ENCODE results near the gene FKRP.

The FKRP gene

DNA sequence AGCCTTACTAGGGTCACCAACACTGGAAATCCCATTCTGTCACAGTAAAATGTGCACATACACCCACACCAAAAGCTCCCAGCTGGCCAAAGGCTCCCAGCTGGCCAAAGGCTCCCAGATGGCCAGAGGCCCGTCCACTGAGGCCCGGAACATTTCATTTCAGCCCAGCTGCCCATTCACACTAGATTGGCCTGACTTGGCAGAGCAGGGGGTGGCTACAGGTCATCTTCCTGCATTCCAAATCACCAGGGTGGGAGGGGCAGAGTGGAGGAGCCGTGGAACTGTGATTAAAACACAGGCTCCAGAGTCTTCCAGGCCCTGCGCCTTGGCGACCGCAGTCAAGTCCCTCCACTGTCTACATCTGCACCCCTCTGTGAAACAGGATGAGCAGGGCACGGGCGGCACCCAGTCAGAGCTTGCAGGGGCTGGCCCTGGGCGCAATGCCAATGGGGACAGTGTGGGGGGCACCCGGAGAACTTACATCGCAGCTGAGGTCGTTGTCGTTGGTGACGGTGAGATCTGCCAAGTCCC lies 18.8 kb upstream of the FKRP start:
- Histone ChIP-seq H3K4me1 (ENCODE audit: insufficient read depth, low read length) (no peaks in the 10 kb centered on the region), H3K36me3 (ENCODE audit: insufficient read depth, low read length) (peaks cover 95% of the 10 kb centered on the region), H3K27ac (ENCODE audit: low read depth, low read length) (0 out of 2 replicates have a peak overlapping the region, but pooled peaks have one; percentile 25), H3K9me3 (ENCODE audit: insufficient read depth, low read depth, low read length) (no peaks in the 10 kb centered on the region), H3K27me3 (ENCODE audit: insufficient read depth, low read length) (no peaks in the 10 kb centered on the region), H3K4me3 (ENCODE audit: low read length) (no peak overlapping the region), H3K9ac (ENCODE audit: low read depth, low read length) (no peak overlapping the region)
- WGBS: 96% methylated on average over 14 of the region's 14 CpGs

DNA sequence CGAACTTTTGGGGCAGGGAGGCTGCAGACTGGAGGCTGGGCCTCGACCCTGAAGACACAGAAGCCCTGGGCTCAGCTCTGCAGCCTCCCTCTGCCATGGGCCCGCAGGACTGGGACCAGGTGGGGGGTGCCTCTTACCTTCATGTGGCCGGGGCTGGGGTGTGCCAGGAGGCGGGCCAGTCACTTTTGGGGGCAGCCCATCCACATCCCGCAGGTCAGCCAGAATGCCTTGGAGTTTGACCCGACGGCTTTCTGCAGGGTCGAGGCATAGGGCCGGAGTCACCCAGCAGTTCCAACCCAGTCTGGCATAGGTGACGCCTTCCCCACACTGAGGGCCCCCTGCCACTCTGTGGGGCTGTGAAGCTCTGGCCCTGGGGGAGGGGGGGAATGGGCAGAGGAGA lies 18.1 kb upstream of the FKRP start:
- no peaks in the 10 kb centered on the region for H3K9me3 ChIP-seq (ENCODE audit: insufficient read depth, low read depth, low read length)
- peaks cover 95% of the 10 kb centered on the region for H3K36me3 ChIP-seq (ENCODE audit: insufficient read depth, low read length)
- no peak overlapping the region for H3K27ac ChIP-seq (ENCODE audit: low read depth, low read length)
- 94% methylated on average over 11 of the region's 11 CpGs for WGBS
- no peak overlapping the region for H3K9ac ChIP-seq (ENCODE audit: low read depth, low read length)
- H3K27me3 ChIP-seq (ENCODE audit: insufficient read depth, low read length): no peaks in the 10 kb centered on the region
- H3K4me3 ChIP-seq (ENCODE audit: low read length): no peak overlapping the region
- H3K4me1 ChIP-seq (ENCODE audit: insufficient read depth, low read length): no peaks in the 10 kb centered on the region

DNA sequence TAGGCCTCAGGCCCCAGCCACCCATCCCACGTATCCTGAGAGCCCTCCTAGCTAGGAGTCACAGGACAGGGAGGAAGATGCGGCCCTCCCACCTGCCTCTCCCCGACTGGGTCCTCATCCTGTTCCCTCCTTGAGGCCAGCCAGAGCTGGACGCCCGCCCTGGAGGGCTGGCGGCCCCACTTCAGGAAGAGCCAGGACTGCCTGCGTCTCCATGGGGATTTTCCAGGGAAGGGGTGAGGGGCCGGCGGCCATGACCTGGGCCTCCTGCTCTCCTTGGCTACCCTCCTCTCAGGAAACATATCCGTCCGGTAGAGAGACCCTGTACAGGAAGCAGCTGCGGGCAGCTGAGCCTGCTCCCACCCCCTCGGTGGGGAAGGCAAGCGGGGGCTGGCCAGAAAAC lies 17.6 kb upstream of the FKRP start:
- Histone ChIP-seq H3K4me3 (ENCODE audit: low read length) (no peak overlapping the region), H3K36me3 (ENCODE audit: insufficient read depth, low read length) (peaks cover 95% of the 10 kb centered on the region), H3K27ac (ENCODE audit: low read depth, low read length) (no peak overlapping the region), H3K27me3 (ENCODE audit: insufficient read depth, low read length) (no peaks in the 10 kb centered on the region), H3K4me1 (ENCODE audit: insufficient read depth, low read length) (no peaks in the 10 kb centered on the region), H3K9ac (ENCODE audit: low read depth, low read length) (no peak overlapping the region), H3K9me3 (ENCODE audit: insufficient read depth, low read depth, low read length) (no peaks in the 10 kb centered on the region)
- WGBS: 95% methylated on average over 14 of the region's 14 CpGs

GRCh38 chr19:46728693-46729339 lies 17.0 kb upstream of the FKRP start:
- Histone ChIP-seq H3K4me1 (ENCODE audit: insufficient read depth, low read length) (no peaks in the 10 kb centered on the region), H3K9me3 (ENCODE audit: insufficient read depth, low read depth, low read length) (no peaks in the 10 kb centered on the region), H3K27ac (ENCODE audit: low read depth, low read length) (no peak overlapping the region), H3K36me3 (ENCODE audit: insufficient read depth, low read length) (peaks cover 95% of the 10 kb centered on the region), H3K4me3 (ENCODE audit: low read length) (no peak overlapping the region), H3K27me3 (ENCODE audit: insufficient read depth, low read length) (no peaks in the 10 kb centered on the region), H3K9ac (ENCODE audit: low read depth, low read length) (no peak overlapping the region)
- WGBS: 68% methylated on average over 20 of the region's 20 CpGs

GRCh38 chr19:46729696-46730095 lies 16.2 kb upstream of the FKRP start:
- no peaks in the 10 kb centered on the region for H3K9me3 ChIP-seq (ENCODE audit: insufficient read depth, low read depth, low read length)
- no peak overlapping the region for H3K4me3 ChIP-seq (ENCODE audit: low read length)
- no peak overlapping the region for H3K27ac ChIP-seq (ENCODE audit: low read depth, low read length)
- no peaks in the 10 kb centered on the region for H3K27me3 ChIP-seq (ENCODE audit: insufficient read depth, low read length)
- no peaks in the 10 kb centered on the region for H3K4me1 ChIP-seq (ENCODE audit: insufficient read depth, low read length)
- no peak overlapping the region for H3K9ac ChIP-seq (ENCODE audit: low read depth, low read length)
- WGBS: 93% methylated on average over 7 of the region's 7 CpGs
- peaks cover 94% of the 10 kb centered on the region for H3K36me3 ChIP-seq (ENCODE audit: insufficient read depth, low read length)

DNA sequence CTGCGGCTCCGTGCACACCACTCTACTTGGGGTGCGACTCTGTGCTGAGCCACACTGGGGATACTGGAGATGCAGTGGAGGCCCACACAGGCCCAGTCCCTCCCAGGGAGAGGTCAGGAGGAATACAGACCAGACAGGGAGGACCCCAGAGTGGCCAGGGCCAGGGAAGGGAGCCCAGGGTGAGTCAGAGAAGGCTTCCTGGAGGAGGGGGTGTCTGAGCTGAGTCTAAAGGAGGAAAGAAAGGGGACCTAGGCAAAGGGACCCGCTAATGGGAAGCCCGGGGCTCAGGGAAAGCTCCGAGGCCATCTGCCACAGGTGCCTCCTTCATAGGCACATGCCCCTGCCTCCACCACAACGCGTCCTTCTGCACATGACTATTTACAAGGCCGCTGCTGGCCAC lies 15.7 kb upstream of the FKRP start:
- Histone ChIP-seq H3K36me3 (ENCODE audit: insufficient read depth, low read length) (peaks cover 93% of the 10 kb centered on the region), H3K27ac (ENCODE audit: low read depth, low read length) (no peak overlapping the region), H3K9ac (ENCODE audit: low read depth, low read length) (no peak overlapping the region), H3K27me3 (ENCODE audit: insufficient read depth, low read length) (no peaks in the 10 kb centered on the region), H3K4me1 (ENCODE audit: insufficient read depth, low read length) (no peaks in the 10 kb centered on the region), H3K4me3 (ENCODE audit: low read length) (no peak overlapping the region), H3K9me3 (ENCODE audit: insufficient read depth, low read depth, low read length) (no peaks in the 10 kb centered on the region)
- 95% methylated on average over 9 of the region's 9 CpGs for WGBS

- H3K4me1 ChIP-seq (ENCODE audit: insufficient read depth, low read length): no peaks in the 10 kb centered on the region
- H3K9me3 ChIP-seq (ENCODE audit: insufficient read depth, low read depth, low read length): no peaks in the 10 kb centered on the region
- H3K4me3 ChIP-seq (ENCODE audit: low read length): no peak overlapping the region
- no peak overlapping the region for H3K27ac ChIP-seq (ENCODE audit: low read depth, low read length)
- peaks cover 92% of the 10 kb centered on the region for H3K36me3 ChIP-seq (ENCODE audit: insufficient read depth, low read length)
- 95% methylated on average over 14 of the region's 14 CpGs for WGBS
- no peak overlapping the region for H3K9ac ChIP-seq (ENCODE audit: low read depth, low read length)
- no peaks in the 10 kb centered on the region for H3K27me3 ChIP-seq (ENCODE audit: insufficient read depth, low read length)
These were observed 15.3 kb upstream of the FKRP start for GRCh38 chr19:46730595-46730994.

GRCh38 chr19:46731007-46731501 lies 14.8 kb upstream of the FKRP start:
- peaks cover 89% of the 10 kb centered on the region for H3K36me3 ChIP-seq (ENCODE audit: insufficient read depth, low read length)
- H3K27me3 ChIP-seq (ENCODE audit: insufficient read depth, low read length): no peaks in the 10 kb centered on the region
- WGBS: 86% methylated on average over 14 of the region's 14 CpGs
- no peak overlapping the region; the same call in 1 of the 2 replicates for H3K9ac ChIP-seq (ENCODE audit: low read depth, low read length)
- no peak overlapping the region for H3K27ac ChIP-seq (ENCODE audit: low read depth, low read length)
- H3K4me1 ChIP-seq (ENCODE audit: insufficient read depth, low read length): no peaks in the 10 kb centered on the region
- no peaks in the 10 kb centered on the region for H3K9me3 ChIP-seq (ENCODE audit: insufficient read depth, low read depth, low read length)
- H3K4me3 ChIP-seq (ENCODE audit: low read length): no peak overlapping the region

GRCh38 chr19:46731584-46731983 lies 14.3 kb upstream of the FKRP start:
- Histone ChIP-seq H3K27ac (ENCODE audit: low read depth, low read length) (no peak overlapping the region), H3K27me3 (ENCODE audit: insufficient read depth, low read length) (no peaks in the 10 kb centered on the region), H3K9ac (ENCODE audit: low read depth, low read length) (no peak overlapping the region), H3K4me3 (ENCODE audit: low read length) (no peak overlapping the region), H3K4me1 (ENCODE audit: insufficient read depth, low read length) (no peaks in the 10 kb centered on the region), H3K9me3 (ENCODE audit: insufficient read depth, low read depth, low read length) (no peaks in the 10 kb centered on the region), H3K36me3 (ENCODE audit: insufficient read depth, low read length) (peaks cover 89% of the 10 kb centered on the region)
- 91% methylated on average over 14 of the region's 14 CpGs for WGBS

GRCh38 chr19:46732172-46732938 lies 13.5 kb upstream of the FKRP start:
- Histone ChIP-seq H3K4me3 (ENCODE audit: low read length) (no peak overlapping the region), H3K36me3 (ENCODE audit: insufficient read depth, low read length) (peaks cover 89% of the 10 kb centered on the region), H3K9ac (ENCODE audit: low read depth, low read length) (no peak overlapping the region), H3K9me3 (ENCODE audit: insufficient read depth, low read depth, low read length) (no peaks in the 10 kb centered on the region), H3K27me3 (ENCODE audit: insufficient read depth, low read length) (no peaks in the 10 kb centered on the region), H3K27ac (ENCODE audit: low read depth, low read length) (no peak overlapping the region), H3K4me1 (ENCODE audit: insufficient read depth, low read length) (no peaks in the 10 kb centered on the region)
- WGBS: 92% methylated on average over 28 of the region's 28 CpGs

DNA sequence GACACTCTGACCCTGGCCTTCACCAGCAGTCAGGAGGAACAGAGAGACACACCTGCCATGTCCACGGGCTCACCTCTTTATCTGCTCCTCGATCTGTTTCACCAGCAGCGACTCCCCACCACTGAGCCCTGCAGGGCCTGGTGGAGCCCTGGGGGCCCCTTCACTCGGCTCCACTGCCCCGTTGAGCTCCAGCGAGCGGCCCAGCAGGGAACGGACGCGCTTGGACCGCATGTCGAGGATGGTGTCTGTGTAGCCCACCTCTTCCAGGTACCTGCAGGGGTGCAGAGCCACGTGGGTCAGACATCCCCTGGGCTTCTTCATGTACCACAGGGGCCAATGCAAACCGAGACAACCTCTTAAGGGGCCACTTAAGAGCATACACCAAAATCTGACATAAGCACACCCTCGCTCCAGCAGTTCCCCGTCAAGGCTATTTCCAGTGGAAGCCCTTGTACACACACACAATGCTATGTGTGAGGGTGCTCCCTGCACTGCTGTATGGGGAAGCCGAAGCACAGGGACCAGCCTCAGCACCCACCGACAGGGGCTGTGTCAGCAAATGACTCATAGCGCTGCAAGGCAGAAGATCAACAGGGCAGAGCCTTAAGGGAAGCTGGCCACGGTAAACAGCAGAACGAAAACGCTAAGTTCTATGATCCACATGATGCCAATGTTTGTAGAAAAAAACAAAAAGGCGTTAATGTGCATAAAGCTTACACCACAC lies 12.7 kb upstream of the FKRP start:
- no peaks in the 10 kb centered on the region for H3K9me3 ChIP-seq (ENCODE audit: insufficient read depth, low read depth, low read length)
- WGBS: 95% methylated on average over 23 of the region's 23 CpGs
- no peak overlapping the region for H3K27ac ChIP-seq (ENCODE audit: low read depth, low read length)
- H3K36me3 ChIP-seq (ENCODE audit: insufficient read depth, low read length): peaks cover 89% of the 10 kb centered on the region
- no peaks in the 10 kb centered on the region for H3K4me1 ChIP-seq (ENCODE audit: insufficient read depth, low read length)
- H3K27me3 ChIP-seq (ENCODE audit: insufficient read depth, low read length): no peaks in the 10 kb centered on the region
- H3K4me3 ChIP-seq (ENCODE audit: low read length): no peak overlapping the region
- no peak overlapping the region for H3K9ac ChIP-seq (ENCODE audit: low read depth, low read length)

Data from HUES64 (cell line).